GM19324 (cell line): ENCODE data around the gene NAA60.

Experiments used
- ATAC-seq: cut with Tn5 transposase; IDR thresholded peaks from one replicate; pipeline ENCODE4 v1.9.1; 2021; ENCODE audit warnings: mild to moderate bottlenecking, moderate library complexity; ENCODE audit not compliant: unreplicated experiment, low FRiP score

The NAA60 gene

GRCh38 chr16:3534126-3534525 is 90.6 kb downstream of the NAA60 start:
- no peak for ATAC-seq

DNA sequence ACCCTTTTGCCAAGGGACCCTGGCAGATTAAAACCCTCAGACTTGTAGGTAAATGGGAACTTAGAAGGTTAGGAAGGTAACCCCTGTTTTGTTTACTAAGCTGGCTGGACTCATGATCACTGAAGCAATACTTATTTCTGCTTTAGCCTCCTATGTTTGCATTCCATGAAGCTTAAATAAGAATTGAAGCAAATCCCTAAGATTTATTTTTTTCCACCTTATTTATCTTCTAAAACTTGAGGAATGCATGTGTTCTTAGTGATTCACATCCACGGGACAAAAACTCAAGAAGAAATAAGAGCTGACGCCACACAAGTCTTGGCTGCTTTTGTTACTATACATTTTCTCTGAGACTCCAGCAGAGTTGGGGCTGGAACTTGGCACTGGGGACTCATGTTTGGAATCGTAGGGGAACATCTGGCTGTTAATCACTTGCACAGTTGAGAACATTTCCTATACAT is 92.8 kb downstream of the NAA60 start:
- no peak for ATAC-seq
